ENCODE results near the gene ACTR2.

DNA sequence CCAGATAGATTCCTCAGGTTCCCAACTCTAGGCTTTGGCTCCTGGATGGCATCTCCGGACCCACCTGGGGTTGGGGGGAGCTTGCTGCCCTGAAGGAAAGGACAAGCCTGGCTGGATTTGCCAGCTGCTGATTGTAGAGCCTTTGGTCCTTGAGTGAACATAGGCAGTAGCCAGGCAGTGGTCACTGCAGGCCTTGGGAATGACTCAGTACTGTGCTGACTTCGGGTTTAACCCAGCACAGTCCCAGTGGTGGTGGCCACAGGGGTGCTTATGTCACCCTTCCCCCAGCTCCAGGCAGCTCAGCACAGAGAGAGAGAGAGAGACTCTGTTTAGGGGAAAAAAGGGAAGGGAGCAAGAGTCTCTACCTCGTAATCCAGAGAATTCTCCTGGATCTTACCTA lies 27.7 kb upstream of the ACTR2 start:
- TF ChIP-seq CTCF (IDR thresholded peaks at IDR 0.05) (no peak), ZFX (IDR thresholded peaks at IDR 0.05; ENCODE audit: borderline replicate concordance) (no peak)
